GM19043 (cell line): ENCODE results near the gene SUPT5H.
A peak's percentile ranks its signal among the peaks of the same experiment; 100 is the strongest.

Experiments used
- ATAC-seq: cut with Tn5 transposase; IDR thresholded peaks from one replicate; pipeline ENCODE4 v1.9.1; 2021; ENCODE audit warnings: low read depth; ENCODE audit not compliant: unreplicated experiment

Gene SUPT5H

DNA sequence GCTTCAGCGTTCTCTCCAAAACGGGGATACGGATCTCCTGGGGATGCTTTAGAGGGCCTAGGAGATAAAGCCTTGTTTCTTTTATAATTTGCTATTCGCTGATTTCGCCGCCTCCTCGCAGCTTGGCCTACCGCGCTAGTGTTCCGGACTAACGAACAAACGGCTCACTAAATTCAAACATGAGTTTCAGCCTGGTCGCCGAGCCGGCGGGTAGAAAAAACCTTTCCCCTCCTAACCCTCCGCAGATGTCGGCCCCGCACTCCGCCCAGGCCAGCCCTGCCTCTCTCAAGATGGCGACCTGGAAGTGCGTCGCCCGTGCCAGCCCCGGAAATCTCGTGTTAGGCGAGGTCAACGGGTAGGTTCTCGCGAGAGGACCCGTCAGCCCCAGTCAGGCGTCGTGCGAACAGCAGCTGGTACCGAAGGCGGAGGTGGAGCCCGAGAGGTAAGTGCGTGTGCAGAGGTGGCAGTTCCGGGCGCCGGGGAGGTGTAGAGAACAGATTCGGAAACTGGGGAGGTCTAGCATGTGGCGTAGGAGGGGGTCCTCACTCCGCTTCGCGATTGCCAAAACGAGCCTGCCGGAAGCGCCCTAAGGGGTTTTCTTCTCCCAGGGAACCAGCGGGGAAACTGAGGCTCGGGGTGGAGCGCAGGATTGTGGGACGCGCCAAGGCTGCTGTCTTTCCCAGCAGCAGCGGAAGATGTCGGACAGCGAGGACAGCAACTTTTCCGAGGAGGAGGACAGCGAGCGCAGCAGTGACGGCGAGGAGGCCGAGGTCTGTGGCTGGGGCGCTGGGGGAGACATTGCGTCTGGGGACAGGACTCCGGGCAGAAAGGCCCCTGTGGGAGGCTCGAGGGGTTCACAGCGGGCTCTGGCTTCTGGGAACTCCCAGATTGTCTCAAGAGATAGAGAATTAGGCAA lies at the start of gene SUPT5H:
Gene SUPT5H (plus strand): TSS at position 387 of the 916 bp plus-strand sequence. CDS start 309 bp downstream, at position 696.
- peak; percentile 80 for ATAC-seq

DNA sequence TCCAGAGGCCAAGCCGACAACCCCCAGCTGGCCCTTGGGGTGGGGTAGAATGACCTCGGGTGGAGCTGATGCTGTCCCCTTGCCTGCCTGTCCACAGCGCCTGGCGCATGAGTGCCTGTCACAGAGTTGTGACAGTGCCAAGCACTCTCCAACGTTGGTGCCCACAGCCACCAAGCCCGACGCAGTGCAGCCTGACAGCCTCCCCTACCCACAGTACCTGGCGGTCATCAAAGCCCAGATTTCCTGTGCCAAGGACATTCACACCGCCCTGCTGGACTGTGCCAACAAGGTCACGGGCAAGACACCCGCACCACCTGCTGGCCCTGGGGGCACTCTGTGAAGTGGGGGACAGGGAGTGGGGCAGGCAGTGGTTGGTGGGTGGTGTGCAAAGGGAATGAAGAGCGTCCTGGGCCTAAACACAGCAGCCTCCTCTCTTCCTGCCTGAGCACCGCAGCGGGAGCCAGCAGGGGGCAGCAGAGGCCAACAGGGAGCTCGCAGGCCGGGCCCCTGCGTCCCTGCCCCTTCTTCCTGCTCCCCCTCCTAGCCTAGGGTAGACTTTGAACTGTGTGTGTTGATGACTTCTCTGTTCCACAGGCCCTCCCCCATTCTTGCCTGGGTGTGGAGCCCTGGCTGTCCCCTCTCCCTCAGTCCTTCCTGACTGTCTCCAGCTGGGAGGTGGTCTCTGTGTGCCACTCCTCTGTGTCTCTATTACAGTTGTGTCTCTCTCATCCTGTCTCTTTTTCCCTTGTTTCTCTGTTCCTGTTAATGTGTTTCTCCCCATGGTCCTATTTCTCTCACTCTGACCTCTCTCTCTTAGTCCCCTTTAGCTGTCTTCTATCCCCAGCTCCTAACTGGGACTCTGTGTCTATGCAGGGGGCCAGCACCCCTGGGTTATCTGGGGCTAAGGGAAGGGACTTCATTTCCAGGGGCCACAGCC lies 47.8 kb upstream of the SUPT5H start:
- ATAC-seq: peak; percentile 54

DNA sequence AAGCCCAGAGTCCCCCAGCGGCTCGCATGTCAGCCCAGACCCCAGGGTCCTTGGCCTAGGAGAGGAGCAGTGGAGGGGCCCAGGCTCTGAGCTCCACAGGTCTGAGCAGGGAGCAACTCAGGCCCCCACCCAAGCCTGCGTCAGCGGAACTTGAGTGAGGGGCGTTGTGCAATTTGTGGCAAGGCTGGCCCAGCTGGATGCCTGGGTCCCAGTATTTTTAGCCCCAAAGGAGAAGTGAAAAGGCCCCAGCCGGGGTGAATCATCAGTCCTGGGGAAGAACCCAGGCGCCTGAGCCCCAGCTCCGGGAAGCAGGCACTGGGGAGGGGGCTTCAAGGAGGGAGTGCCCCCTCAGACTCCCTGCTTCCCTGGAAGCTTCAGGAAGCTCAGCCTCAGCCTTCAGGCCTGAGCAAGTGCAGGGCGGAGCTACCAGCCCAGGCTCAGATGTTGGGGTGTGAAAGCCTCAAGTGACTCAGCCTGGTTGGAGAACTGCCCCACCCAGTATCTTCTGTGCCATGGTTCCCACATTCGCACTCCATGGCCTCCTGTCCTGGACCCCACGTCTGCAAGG lies 47.0 kb upstream of the SUPT5H start:
- ATAC-seq: no peak

- no peak for ATAC-seq
These were observed 45.7 kb upstream of the SUPT5H start for GRCh38 chr19:39399668-39400050.

DNA sequence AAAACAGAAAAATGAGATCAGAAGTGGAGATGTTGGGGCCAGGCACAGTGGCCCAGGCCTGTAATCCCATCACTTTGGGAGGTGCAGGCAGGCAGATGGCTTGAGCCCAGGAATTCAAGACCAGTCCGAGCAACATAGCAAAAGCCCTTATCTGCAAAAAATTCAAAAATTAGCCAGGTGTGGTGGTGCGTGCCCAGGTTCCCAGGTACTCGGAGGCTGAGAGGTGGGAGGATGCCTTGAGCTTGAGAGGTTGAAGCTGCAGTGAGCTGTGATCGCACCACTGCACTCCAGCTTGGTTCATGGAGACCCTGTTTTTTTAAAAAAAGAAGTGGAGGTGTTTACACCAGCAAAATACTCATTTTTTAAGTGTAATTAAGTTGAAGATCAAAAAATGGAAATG lies 45.3 kb upstream of the SUPT5H start:
- no peak for ATAC-seq

DNA sequence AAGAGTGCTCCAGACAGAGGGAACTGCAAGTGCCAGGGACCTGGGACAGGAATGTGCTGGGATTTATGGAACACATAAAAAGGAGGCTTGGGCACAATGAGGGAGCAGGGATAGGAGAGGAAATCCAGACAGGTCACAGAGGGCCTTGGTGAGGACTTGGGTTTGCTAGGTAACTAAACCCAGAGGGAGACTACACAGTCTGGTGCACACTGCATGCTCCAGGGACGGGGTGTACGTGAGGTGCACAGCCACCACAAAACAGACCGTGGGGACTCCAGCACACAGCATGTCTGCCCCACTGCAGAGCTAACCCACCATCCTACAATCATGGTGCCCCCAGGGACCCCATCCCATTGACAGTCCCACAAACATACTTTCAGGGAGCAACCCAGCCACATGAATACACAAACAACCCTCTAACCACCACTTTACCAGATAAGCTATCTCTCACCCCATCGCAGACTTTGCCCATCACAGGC lies 44.3 kb upstream of the SUPT5H start:
- ATAC-seq: no peak

DNA sequence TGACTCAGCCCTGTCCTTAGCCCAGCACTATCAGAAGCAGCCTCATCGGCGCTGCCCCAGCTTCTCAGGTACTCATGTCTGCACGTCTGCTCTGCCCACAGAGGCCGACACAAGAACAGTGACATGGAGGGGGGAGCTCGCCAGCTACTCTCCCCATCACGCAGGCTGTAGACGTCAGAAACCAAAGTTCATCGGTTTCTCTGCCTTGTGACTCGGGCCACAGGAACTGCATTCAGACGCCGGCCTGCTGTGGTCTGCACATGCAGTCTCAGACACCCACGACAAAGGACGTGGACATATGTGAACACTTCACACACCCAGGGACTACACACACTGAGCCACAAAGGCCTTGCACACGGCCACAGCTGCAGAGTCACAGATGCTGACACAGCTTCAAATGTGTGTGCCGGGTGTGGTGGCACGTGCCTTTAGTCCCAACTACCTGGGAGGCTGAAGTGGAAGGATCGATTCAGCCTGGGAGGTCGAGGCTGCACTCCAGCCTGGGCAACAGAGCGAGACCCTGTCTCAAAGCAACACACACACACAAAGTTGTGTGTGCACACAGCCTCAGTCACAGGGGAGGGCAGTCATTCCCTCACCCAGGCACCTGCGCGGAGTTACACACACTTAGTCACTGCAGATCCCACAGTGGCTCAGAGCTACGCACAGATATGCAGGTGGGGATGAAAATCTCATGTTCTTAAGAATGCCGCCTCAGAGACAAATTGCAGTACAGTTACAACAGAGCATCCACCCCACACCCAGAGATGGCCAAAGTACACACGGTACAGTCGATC lies 43.6 kb upstream of the SUPT5H start:
- no peak for ATAC-seq

DNA sequence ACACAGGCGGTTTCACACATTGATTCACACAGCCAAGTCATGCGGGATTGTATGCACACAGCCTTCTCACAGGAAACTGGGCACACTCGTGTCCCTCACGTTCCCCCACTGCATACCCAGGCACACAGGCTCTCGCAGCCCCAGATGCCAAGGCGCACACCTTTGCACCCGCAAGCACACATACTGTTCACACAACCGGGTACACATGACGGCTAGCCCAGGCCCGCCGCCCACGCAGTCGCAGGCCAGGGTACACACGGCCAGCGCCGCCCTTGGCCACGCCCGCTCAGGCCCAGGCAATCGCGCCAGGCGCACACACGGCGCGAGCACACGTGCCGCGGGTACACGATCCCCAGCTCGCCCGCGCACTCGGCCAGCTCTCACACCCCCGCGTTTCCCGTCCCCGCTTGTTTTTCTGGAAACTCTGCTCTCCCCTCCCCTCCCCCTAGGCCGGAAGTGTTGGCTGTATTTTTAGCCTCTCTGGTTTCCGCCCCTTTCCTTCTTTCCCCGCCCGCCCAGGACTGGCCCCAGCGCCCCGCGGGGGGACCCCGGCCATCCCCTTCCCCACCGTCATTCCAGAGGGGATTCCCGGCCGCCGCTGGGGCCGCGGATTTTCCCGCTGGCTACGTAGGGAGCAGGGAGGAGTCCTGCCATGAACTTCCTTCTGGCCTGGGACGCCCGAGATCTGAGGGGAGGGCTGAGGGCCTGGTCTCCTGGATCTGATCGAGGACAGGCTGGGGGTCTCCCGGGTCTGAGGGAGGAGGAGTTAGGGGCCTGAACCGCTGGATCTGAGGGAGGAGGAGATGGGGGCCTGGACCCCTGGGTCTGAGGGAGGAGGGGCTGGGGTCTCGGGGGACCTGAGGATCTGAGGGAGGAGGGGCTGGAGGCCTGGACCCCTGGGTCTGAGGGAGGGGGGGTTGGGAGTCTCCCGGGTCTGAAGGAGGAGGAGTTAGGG lies 42.8 kb upstream of the SUPT5H start:
- no peak for ATAC-seq

DNA sequence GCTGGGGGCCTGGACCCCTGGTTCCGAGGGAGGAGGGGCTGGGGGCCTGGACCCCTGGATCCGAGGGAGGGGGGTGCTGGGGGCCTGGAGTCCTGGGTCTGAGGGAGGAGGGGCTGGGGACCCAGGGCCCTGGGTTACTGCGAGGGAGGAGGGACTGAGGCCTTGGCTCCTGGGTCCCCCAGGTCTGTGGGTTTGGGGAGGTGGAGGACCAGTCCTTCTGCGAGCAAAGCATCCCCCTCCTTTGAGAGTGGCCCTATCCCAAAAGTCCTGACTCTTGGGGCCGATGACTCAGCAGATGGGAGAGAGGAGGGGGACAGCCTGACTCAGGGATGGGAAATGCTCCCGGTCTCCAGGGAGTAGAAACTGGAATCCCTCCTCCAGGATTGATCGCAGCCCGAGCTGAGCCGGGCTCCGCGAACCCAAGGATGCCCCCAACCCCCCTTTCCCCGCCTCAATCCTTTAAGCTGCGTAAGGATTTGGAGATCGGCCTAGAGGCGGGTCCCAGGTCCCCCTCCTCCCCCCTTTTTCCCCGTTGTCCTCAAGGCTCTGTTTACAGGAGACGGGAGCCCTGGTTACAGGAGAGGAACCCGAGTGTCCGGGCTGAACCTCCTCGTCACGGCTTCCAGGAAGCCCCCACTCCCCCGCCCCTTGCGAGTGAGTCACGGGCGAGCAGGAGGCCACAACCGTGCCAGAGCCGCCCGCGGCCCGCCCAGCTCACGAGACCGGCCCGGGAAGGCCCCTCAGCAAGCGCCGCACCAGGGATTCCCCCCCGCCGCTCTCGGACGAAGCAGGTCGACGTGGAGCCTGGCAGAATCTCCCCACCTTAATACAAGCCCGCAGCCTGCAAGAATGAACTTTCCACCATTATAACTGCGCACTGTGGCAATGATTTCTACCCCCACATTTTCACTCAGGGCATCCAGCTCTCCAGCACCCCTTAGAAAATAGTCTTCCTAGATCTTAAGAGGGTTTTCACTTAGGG lies 41.8 kb upstream of the SUPT5H start:
- no peak for ATAC-seq

- no peak for ATAC-seq
These were observed 40.0 kb upstream of the SUPT5H start for GRCh38 chr19:39405261-39405957.

- no peak for ATAC-seq
These were observed 39.3 kb upstream of the SUPT5H start for GRCh38 chr19:39405958-39406655.

- ATAC-seq: no peak
These were observed 38.5 kb upstream of the SUPT5H start, which contains the start of gene ZFP36 for GRCh38 chr19:39406656-39407409. Gene ZFP36, plus strand, starts transcription at chr19:39406847. Its CDS starts 58 bp downstream, at chr19:39406905.

- no peak for ATAC-seq
These were observed 38.0 kb upstream of the SUPT5H start for GRCh38 chr19:39407410-39407659.

- no peak for ATAC-seq
These were observed 37.6 kb upstream of the SUPT5H start for GRCh38 chr19:39407660-39408391.
